HepG2 (cell line): Measurements from ENCODE around the gene NUP155. TPM values are rescaled to one million over a fixed set of nuclear protein-coding genes. Genes with fewer than 3 reads are reported as not detected.

ENCODE experiments used
- ARID5B ChIP-seq: IDR thresholded peaks from 2 replicates; pipeline ENCODE4 v1.4.0; 2020; ENCODE audit warnings: mild to moderate bottlenecking, missing genetic modification reagents
- ATF4 ChIP-seq, 2 experiments: fragments of 450-650 bp in 1 of 2; sonication (generic) in 1 of 2; formaldehyde crosslinking; IDR thresholded peaks; 2 replicates each; pipeline versions ENCODE4 v1.5.0 to v1.8.0; 2020 to 2022; ENCODE audit warnings: mild to moderate bottlenecking in 1 of 2, missing genetic modification reagents in 1 of 2
- GZF1 ChIP-seq: sonication (generic); formaldehyde crosslinking; IDR thresholded peaks from 2 replicates; pipeline ENCODE4 v1.5.1; 2020; ENCODE audit warnings: mild to moderate bottlenecking, missing genetic modification reagents
- NONO ChIP-seq, 2 experiments: fragments of 450-650 bp in 1 of 2; sonication (generic) in 1 of 2; formaldehyde crosslinking in 1 of 2; IDR thresholded peaks in 1 of 2; conservative IDR thresholded peaks in 1 of 2; 2 replicates each; pipeline versions ENCODE4 v1.6.1 to v1.8.0; 2017 to 2022; ENCODE audit warnings: mild to moderate bottlenecking in 1 of 2, missing genetic modification reagents in 1 of 2, moderate library complexity in 1 of 2
- PAF1 ChIP-seq: IDR thresholded peaks from 2 replicates; pipeline ENCODE4 v1.6.1; 2016; ENCODE audit warnings: missing genetic modification reagents, missing compliant biosample characterization
- PCBP1 ChIP-seq: fragments of 200-400 bp; formaldehyde crosslinking; IDR thresholded peaks from 2 replicates; pipeline ENCODE4 v1.6.1; 2017; ENCODE audit warnings: mild to moderate bottlenecking, low read depth, low read length, borderline replicate concordance
- SKIL ChIP-seq: sonication (generic); formaldehyde crosslinking; IDR thresholded peaks from 2 replicates; pipeline ENCODE4 v1.8.0; 2022; ENCODE audit warnings: missing genetic modification reagents, mild to moderate bottlenecking, moderate library complexity, borderline replicate concordance
- SNAPC5 ChIP-seq: sonication (generic); formaldehyde crosslinking; IDR thresholded peaks from 2 replicates; pipeline ENCODE4 v1.8.1; 2023; ENCODE audit warnings: mild to moderate bottlenecking, missing genetic modification reagents, borderline replicate concordance
- SNRNP70 ChIP-seq: fragments of 200-400 bp; formaldehyde crosslinking; IDR thresholded peaks from 2 replicates; pipeline ENCODE4 v1.6.1; 2017; ENCODE audit warnings: mild to moderate bottlenecking, low read depth, low read length, moderate library complexity
- THAP11 ChIP-seq: IDR thresholded peaks from 2 replicates; pipeline ENCODE4 v1.6.1; 2016; ENCODE audit warnings: missing biosample characterization, missing genetic modification reagents
- TRIM22 ChIP-seq: fragments of 450-650 bp; IDR thresholded peaks from 2 replicates; pipeline ENCODE4 v1.6.1; 2017
- ZFP91 ChIP-seq: sonication (generic); formaldehyde crosslinking; IDR thresholded peaks from 2 replicates; pipeline ENCODE4 v1.9.0; 2022; ENCODE audit warnings: missing genetic modification reagents, mild to moderate bottlenecking, borderline replicate concordance
- ZKSCAN1 ChIP-seq: fragments of 150-350 bp; IDR thresholded peaks from 2 replicates; pipeline ENCODE4 v1.6.1; 2014; ENCODE audit warnings: low read length
- ZNF34 ChIP-seq: sonication (generic); formaldehyde crosslinking; IDR thresholded peaks from 2 replicates; pipeline ENCODE4 v1.4.0; 2020; ENCODE audit warnings: mild to moderate bottlenecking, missing genetic modification reagents, borderline replicate concordance
- ZNF607 ChIP-seq: sonication (generic); formaldehyde crosslinking; IDR thresholded peaks from 2 replicates; pipeline ENCODE4 v1.5.1; 2020; ENCODE audit warnings: missing genetic modification reagents, mild to moderate bottlenecking, borderline replicate concordance
- polyA plus RNA-seq, 8 experiments: library from polyadenylated mRNA; depleted of rRNA in 3 of 8; stranded (reverse) in 7 of 8; unstranded in 1 of 8; fragments of >200 nt; fragmentation: Illumina TruSeq in 4 of 8; extraction: Trizol in 4 of 8; gene quantifications; 2 replicates each; pipeline versions ENCODE4 v1.2.1 to v1.2.3, GENCODE V29; 2011 to 2016; ENCODE audit warnings: low read depth in 4 of 8, missing spikeins in 1 of 8, mixed read lengths in 1 of 8; ENCODE audit not compliant: insufficient read depth in 1 of 8
- total RNA-seq, 5 experiments: library from RNA; depleted of rRNA; stranded (reverse); fragments of >200 nt; fragmentation: Illumina TruSeq; extraction: Trizol; gene quantifications; 2 replicates each; pipeline ENCODE4 v1.2.3, GENCODE V29; 2016; ENCODE audit warnings: low read depth in 1 of 5

The NUP155 gene
- total and polyA plus RNA-seq, 2 of the 13 experiments (the other 11 are each of a cell fraction or from before 2014, with no cell fraction given): 13.0 to 57.4 TPM

- TF ChIP-seq ARID5B (no peak; the same call in none of the 2 replicates), GZF1 (CRISPR knock-in tag) (no peak), SNAPC5 (CRISPR knock-in tag) (peak; percentile 73; the same call in 1 of the 2 replicates), ZFP91 (peak; percentile 83), TRIM22 (no peak), SNRNP70 (no peak), SKIL (CRISPR knock-in tag) (no peak), ZKSCAN1 (no peak), ATF4 (CRISPR knock-in tag; IDR thresholded peaks at IDR 0.05) (no peak), ZNF607 (CRISPR knock-in tag) (peak; percentile 44), PCBP1 (peak; percentile 99), NONO (IDR thresholded peaks at IDR 0.05) (no peak), NONO (CRISPR knock-in tag; conservative IDR thresholded peaks at IDR 0.05) (peak; percentile 77), ZNF34 (CRISPR knock-in tag) (no peak), PAF1 (CRISPR knock-in tag) (no peak), THAP11 (CRISPR knock-in tag) (peak; percentile 94)
Measured at GRCh38 chr5:37370864-37371726, at the start of gene NUP155 (continued).
